ENCODE measurements around the gene CPTP.
"Not testable (repeated sequence)": the region's sequence is repeated elsewhere in the genome, so short reads cannot be mapped to it uniquely, and the experiment has no call there.

Gene CPTP

DNA sequence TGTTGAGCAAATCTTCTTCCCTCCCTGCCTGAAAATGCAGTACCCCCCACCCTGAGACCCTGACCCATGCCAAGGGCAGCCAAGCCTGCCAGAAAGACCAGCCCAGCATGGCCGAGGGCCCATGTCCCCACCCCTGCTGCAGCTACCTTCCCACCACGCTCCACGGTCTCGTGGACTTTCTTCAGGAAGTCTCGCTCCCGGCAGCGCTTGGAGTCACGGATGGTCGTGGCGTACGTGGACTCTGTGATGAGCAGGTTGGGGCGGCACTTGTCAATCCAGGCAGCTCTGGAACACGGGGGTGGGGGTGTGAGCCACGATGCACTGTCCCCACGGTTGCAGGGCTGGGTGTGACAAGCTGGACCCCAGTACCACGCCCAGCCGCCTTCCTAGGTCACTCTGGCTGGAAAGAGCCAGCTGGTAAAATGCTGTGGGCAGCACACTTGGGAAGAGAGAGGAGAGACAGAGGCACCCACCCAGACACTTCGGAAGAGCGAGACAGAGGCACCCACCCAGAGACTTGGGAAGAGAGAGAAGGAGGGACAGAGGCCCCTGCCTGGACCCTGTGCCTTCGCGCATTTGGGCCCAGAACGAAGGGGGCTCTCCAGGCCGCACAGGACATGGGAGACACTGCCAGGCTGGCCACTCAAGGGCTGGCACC is 9.8 kb upstream of the CPTP start:
- no peaks in the 10 kb centered on the region; the same call in 1 of the 2 replicates for H3K36me3 ChIP-seq (ENCODE audit: insufficient read depth)
- TF ChIP-seq, protein P1, sequence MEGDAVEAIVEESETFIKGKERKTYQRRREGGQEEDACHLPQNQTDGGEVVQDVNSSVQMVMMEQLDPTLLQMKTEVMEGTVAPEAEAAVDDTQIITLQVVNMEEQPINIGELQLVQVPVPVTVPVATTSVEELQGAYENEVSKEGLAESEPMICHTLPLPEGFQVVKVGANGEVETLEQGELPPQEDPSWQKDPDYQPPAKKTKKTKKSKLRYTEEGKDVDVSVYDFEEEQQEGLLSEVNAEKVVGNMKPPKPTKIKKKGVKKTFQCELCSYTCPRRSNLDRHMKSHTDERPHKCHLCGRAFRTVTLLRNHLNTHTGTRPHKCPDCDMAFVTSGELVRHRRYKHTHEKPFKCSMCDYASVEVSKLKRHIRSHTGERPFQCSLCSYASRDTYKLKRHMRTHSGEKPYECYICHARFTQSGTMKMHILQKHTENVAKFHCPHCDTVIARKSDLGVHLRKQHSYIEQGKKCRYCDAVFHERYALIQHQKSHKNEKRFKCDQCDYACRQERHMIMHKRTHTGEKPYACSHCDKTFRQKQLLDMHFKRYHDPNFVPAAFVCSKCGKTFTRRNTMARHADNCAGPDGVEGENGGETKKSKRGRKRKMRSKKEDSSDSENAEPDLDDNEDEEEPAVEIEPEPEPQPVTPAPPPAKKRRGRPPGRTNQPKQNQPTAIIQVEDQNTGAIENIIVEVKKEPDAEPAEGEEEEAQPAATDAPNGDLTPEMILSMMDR (conservative IDR thresholded peaks at IDR 0.05; ENCODE audit: low read depth, low read length) = no peak
- no peak overlapping the region for H3K4me2 ChIP-seq
- H3K4me1 ChIP-seq (ENCODE audit: low read depth, poor library complexity, severe bottlenecking) = no peaks in the 10 kb centered on the region
- H4K20me1 ChIP-seq (ENCODE audit: insufficient read depth) = no peaks in the 10 kb centered on the region
- peaks cover 12% of the 10 kb centered on the region; the same call in 1 of the 2 replicates for H3K79me2 ChIP-seq (ENCODE audit: insufficient read depth, low read depth)
- no peaks in the 10 kb centered on the region for H3K27me3 ChIP-seq (ENCODE audit: insufficient read depth, low read depth)
- H3K27ac ChIP-seq = no peak overlapping the region
- H3K9ac ChIP-seq = no peak overlapping the region
- H3K4me3 ChIP-seq (IDR thresholded peaks at IDR 0.05; ENCODE audit: insufficient read depth, low read depth, low read length) = no peak overlapping the region
- H2AFZ ChIP-seq (ENCODE audit: low read depth) = no peak overlapping the region

DNA sequence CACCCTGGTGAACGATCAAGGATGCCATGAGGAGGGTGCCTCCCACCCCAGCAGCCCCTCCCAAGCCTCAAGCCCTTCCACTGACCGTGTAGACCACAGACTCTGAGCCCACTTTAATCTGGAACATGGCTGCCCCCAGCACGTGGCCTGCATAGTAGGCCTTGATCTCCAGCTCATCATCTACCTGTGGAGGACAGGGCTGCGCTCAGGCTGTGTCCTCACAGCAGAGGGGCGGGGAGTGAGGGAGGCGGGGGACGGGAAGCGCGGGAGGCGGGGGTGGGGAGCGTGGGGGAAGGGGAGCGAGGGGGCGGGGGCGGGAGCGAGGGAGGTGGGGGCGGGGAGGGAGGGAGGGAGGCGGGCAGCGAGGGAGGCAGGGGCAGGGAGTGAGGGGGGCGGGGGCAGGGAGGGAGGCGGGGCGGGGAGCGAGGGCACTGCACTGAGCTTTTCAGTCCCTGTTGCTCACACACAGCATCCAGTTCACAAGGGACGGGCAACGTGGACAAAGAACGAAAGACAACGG is 9.1 kb upstream of the CPTP start:
- no peak overlapping the region for H3K4me2 ChIP-seq
- no peak overlapping the region for H2AFZ ChIP-seq (ENCODE audit: low read depth)
- no peaks in the 10 kb centered on the region for H3K27me3 ChIP-seq (ENCODE audit: insufficient read depth, low read depth)
- H3K36me3 ChIP-seq (ENCODE audit: insufficient read depth) = no peaks in the 10 kb centered on the region; the same call in 1 of the 2 replicates
- H4K20me1 ChIP-seq (ENCODE audit: insufficient read depth) = no peaks in the 10 kb centered on the region
- TF ChIP-seq, protein P1 (conservative IDR thresholded peaks at IDR 0.05; ENCODE audit: low read depth, low read length) = no peak
- H3K9ac ChIP-seq = no peak overlapping the region
- H3K79me2 ChIP-seq (ENCODE audit: insufficient read depth, low read depth) = peaks cover 13% of the 10 kb centered on the region; the same call in 1 of the 2 replicates
- H3K4me1 ChIP-seq (ENCODE audit: low read depth, poor library complexity, severe bottlenecking) = no peaks in the 10 kb centered on the region
- H3K4me3 ChIP-seq (IDR thresholded peaks at IDR 0.05; ENCODE audit: insufficient read depth, low read depth, low read length) = no peak overlapping the region
- no peak overlapping the region for H3K27ac ChIP-seq

DNA sequence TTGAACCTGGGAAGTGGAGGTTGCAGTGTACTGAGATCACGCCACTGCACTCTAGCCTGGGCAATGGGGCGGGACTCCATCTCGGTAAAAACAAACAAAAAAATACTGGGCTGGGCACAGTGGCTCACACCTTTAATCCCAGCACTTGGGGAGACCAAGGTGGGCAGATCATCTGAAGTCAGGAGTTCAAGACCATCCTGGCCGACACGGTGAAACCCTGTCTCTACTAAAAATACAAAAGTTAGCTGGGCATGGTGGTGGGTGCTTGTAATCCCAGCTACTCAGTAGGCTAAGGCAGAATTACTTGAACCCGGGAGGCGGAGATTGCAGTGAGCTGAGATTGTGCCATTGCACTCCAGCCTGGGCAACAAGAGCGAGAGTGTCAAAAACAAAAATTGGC is 8.4 kb upstream of the CPTP start:
- H3K9ac ChIP-seq; H3K4me2 ChIP-seq; H3K27me3 ChIP-seq (ENCODE audit: insufficient read depth, low read depth); H3K4me1 ChIP-seq (ENCODE audit: low read depth, poor library complexity, severe bottlenecking); H3K36me3 ChIP-seq (ENCODE audit: insufficient read depth); H4K20me1 ChIP-seq (ENCODE audit: insufficient read depth); H3K27ac ChIP-seq; H2AFZ ChIP-seq (ENCODE audit: low read depth); H3K4me3 ChIP-seq (IDR thresholded peaks at IDR 0.05; ENCODE audit: insufficient read depth, low read depth, low read length): not testable (repeated sequence)
- H3K79me2 ChIP-seq (ENCODE audit: insufficient read depth, low read depth) = peaks cover 20% of the 10 kb centered on the region

DNA sequence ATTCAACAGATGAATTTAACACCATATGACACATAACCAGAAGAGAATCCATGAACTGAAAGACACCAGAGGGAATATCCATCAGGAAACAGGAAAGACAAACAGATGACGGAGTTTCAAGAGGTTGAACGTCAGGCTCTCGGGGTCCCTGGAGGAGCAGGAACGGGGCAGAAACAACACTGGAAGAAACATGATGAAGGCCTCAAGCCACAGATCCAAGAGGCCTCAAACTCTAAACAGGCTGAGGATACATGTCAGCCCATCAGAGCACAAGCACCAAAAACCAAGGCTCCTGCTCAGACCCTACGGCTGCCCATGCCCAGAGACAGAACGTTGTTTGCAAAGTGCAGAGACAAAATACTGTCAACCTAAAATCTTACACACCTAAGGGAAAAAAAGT is 7.2 kb upstream of the CPTP start:
- Histone ChIP-seq H4K20me1 (ENCODE audit: insufficient read depth) (no peaks in the 10 kb centered on the region), H3K4me3 (IDR thresholded peaks at IDR 0.05; ENCODE audit: insufficient read depth, low read depth, low read length) (no peak overlapping the region), H3K36me3 (ENCODE audit: insufficient read depth) (no peaks in the 10 kb centered on the region; the same call in 1 of the 2 replicates), H3K27ac (no peak overlapping the region), H2AFZ (ENCODE audit: low read depth) (no peak overlapping the region), H3K9ac (no peak overlapping the region), H3K79me2 (ENCODE audit: insufficient read depth, low read depth) (peaks cover 30% of the 10 kb centered on the region), H3K27me3 (ENCODE audit: insufficient read depth, low read depth) (no peaks in the 10 kb centered on the region), H3K4me1 (ENCODE audit: low read depth, poor library complexity, severe bottlenecking) (no peaks in the 10 kb centered on the region), H3K4me2 (no peak overlapping the region)
- TF ChIP-seq, protein P1 (conservative IDR thresholded peaks at IDR 0.05; ENCODE audit: low read depth, low read length) = no peak

GRCh38 chr1:1318131-1318652 is 6.4 kb upstream of the CPTP start:
- Histone ChIP-seq H2AFZ (ENCODE audit: low read depth) (no peak overlapping the region), H3K79me2 (ENCODE audit: insufficient read depth, low read depth) (peaks cover 36% of the 10 kb centered on the region), H3K27me3 (ENCODE audit: insufficient read depth, low read depth) (no peaks in the 10 kb centered on the region), H3K27ac (no peak overlapping the region), H4K20me1 (ENCODE audit: insufficient read depth) (no peaks in the 10 kb centered on the region), H3K36me3 (ENCODE audit: insufficient read depth) (no peaks in the 10 kb centered on the region; the same call in 1 of the 2 replicates), H3K9ac (no peak overlapping the region), H3K4me3 (IDR thresholded peaks at IDR 0.05; ENCODE audit: insufficient read depth, low read depth, low read length) (no peak overlapping the region), H3K4me2 (no peak overlapping the region), H3K4me1 (ENCODE audit: low read depth, poor library complexity, severe bottlenecking) (peaks cover 5% of the 10 kb centered on the region)
- TF ChIP-seq, protein P1 (conservative IDR thresholded peaks at IDR 0.05; ENCODE audit: low read depth, low read length) = no peak

All from KMS-11 (cell line).